Esophagus squamous epithelium (tissue), 4 donors: Measurements from ENCODE around the gene SLC25A19.

Experiments used
- CTCF ChIP-seq, 6 experiments: fragments of 450-650 bp in 4 of 6; fragments of 200-600 bp in 2 of 6; sonication (generic) in 2 of 6; IDR thresholded peaks; one replicate each; pipeline ENCODE4 v1.5.1; 2016 to 2019; ENCODE audit warnings: antibody characterized with exemption in 6 of 6, mild to moderate bottlenecking in 4 of 6, moderate library complexity in 4 of 6
- POLR2A ChIP-seq, 4 donors: fragments of 450-650 bp; IDR thresholded peaks; one replicate each; pipeline ENCODE4 v1.6.1; 2017; ENCODE audit warnings: antibody characterized with exemption in 4 of 4, mild to moderate bottlenecking in 4 of 4, moderate library complexity in 3 of 4

- TF ChIP-seq CTCF (IDR thresholded peaks at IDR 0.05) (no peak), POLR2A (IDR thresholded peaks at IDR 0.05) (no peak)
Measured at GRCh38 chr17:75331671-75332070, 42.4 kb upstream of the SLC25A19 start.
